Activated T-cell treated with anti-CD3 and anti-CD28 coated beads for 4 hours (primary cell): ENCODE measurements around the gene KCNQ1.

ENCODE experiments used
- DNase-seq: peaks from one replicate; pipeline ENCODE4 v3.0.0-alpha.2; 2020

The KCNQ1 gene

DNA sequence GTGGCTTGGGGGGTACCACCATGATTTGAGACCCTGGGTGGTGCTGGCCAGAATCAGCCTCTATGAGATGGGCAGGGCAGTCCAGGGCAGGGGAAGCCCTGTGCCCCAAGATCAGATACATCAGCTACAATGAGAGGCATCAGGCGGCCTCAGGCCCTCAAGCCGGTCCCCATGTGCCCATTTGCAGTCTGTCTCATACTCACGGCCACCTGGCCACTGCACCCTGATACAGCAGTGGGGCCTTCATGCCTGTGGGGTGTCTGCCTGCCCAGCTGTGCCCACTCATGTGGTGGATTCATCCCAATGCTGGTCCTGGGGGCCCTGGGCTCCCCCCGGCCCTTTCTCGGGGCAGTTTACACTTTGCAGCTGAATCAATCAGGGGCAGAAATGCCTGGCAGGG is 297.4 kb downstream of the KCNQ1 start:
- no peak for DNase-seq

DNA sequence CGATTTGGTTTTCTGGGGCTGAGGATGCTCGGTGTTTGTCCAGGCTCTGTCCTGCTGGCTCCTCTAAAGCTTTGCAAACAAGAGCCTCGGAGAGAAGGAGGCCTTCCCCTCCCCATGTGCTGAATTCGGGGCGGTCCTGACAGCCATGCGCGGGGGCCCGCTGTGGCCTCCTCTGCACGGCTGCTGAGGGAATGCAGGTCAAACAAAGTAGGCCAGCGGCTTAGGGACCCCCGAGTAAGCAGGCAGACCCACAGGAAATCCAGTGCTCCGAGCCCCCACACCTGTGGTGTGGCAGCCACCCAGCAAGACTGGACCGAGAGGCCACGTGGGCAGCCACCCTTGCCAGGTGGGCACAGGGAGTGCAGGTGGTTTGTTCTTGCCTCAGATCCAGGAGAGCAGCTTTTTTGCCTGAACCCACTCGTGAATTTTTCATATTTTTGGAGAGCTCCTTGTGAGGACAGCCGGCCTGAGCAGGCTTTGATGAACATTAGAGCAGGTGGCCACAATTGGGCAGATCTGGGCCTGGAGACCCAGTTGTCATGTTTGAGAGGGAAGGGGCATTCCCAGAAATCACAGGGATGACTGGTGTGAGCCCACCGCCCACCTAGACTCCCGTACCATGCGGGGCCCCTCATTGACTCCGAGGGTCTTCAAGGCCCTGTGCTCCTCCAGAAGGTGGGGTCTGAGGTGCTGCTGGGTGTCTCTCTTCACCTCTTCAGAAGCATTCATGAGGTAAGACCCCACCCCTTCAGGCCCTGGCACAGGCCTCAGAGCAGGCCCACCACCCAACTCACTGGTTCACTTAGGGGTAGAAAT is 298.0 kb downstream of the KCNQ1 start:
- DNase-seq = no peak

DNA sequence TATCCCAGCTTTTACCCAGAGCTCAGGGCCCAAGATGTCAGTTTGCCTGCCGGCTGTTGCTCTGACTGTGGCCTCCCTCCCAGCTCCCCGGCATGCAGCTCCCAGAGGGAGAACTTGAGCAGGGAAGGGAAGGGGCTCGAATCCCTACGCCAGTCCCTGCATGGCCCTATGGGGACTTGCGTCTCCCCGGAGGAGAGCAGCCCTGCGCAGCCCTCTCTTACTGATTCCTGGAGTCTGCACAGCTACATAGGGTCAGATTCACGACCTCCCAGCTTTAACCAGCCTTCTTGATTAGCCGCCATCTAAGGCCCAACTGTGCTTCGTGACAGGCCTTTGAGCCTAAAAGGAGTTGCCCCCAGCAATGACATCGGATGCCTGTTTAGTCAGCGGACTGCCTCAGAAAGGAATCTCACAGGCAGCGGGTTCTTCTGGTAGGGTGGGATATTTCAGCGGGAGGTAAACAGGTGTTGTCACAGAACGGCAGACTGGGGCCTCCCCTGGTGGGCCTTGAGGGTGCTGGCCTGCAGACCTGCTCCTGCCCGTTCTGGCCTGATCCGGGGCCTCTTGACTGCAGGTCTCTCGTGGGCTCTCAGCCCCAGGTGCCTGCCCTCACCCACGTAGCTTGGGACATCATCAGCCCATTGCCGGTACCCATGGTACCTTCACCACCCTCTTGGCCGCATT is 298.8 kb downstream of the KCNQ1 start:
- no peak for DNase-seq

DNA sequence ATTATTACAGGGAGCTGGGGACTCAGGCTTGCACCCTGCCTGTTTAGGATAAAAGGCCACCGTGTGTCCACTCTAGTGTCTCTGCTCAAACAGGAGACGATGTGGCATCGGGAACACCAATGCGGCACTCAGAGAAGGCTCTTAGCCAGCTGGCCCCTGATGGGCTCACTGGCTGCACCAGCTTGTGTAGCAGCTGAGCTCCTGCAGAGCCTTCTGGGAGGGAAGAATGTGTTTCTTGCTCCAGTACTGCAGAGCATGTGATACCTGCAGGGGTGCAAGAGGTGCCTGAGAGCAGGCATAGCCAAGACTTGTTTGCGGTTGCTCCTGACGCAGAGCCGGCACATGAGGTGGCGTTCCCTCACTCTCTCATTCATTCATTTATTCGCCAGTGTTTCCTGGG is 299.4 kb downstream of the KCNQ1 start:
- no peak for DNase-seq

DNA sequence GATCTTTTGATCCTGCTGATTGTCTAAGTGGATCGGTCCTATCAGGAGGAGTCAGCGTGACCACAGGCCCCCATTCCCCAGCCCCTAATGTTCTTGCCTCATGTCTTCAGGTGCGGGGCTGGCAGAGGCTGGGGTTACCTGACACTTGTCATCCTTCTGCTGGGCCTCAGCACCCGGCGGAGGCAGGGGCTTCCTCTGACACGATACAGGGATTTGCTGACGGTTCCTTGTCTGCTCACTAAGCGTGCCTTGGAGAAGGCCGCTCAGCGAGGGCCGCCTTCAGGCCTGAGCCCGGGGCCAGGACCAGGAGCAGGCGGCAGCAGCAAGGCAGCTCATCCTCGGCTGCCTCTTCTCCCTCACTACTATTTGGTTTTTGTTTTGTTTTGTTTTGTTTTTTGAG is 300.7 kb downstream of the KCNQ1 start:
- DNase-seq = no peak

DNA sequence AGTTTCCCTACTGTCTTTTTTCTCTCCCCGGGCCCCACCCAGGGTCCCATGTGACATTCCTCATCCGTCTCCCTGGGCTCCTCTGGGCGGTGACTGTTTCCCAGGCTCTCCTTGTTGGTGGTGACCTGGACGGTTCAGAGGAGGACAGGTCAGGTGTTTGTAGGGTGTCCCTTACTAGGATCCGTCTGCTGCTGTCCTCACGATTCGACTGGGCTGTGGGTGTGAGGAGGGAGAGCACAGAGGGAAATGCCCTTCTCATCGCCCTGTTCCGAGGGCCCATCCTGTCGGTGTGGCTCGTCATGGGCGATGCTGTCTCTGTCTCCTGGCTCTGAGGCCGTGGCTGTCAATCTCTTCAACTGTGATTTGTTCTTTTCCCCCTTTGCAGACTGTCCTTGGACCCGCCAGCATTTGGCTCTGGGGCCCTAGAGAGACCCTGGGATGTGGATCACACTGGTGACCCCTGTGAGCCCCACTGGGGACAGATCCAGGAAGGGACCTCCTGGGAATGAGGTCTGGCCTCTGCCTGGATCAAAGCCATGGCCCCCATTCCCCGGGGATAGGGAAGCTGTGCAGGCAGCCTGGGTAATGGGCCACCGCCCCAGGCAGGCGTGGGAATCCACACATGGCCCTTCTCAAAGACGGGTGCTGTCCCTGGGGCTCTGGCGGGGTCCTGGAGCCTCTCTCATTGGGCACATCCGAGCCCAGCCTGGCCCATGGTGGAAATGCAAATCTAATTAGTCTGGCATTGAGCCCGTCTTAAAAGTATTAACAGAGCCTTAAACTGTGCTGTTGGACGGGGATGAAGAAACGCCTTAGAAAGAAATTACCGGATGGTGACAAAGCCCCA is 301.8 kb downstream of the KCNQ1 start:
- no peak for DNase-seq

DNA sequence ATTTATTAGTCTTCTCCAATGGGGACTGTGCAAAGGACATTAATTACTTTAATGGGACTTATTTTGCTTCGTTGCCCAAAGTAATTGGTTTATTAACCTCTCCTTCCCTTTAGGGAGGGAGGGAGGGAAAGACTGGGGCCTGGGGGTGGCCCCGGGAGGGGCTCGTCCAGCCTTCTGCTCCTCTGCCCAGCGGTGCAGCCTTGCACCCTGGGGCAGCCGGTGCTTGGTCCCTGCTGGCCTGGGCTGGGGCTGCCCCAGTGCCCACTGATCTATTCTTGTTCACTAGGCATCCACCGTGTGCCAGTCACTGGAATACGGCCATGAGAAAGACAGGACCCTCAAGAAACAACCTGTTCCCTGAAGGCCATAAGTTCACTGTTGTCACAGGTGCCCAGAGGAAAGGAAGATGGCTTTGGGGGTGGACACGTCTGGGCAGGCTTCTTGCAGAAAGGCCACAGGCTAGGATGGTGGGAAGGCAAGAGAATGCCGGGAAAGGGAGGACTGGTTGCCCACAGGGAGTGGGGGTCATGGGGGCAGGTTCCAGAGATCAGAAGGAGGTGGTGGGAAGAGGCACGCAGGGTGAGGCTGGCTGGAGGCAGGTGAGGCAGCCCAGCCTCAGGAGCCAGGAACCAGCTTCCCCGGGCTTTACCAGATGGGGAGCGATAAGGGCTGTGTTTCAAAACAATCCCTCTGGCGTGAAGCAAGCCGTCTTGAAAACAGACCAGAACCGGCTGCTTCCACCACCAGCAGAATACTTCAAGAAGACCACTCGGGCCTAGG is 302.6 kb downstream of the KCNQ1 start:
- no peak for DNase-seq

DNA sequence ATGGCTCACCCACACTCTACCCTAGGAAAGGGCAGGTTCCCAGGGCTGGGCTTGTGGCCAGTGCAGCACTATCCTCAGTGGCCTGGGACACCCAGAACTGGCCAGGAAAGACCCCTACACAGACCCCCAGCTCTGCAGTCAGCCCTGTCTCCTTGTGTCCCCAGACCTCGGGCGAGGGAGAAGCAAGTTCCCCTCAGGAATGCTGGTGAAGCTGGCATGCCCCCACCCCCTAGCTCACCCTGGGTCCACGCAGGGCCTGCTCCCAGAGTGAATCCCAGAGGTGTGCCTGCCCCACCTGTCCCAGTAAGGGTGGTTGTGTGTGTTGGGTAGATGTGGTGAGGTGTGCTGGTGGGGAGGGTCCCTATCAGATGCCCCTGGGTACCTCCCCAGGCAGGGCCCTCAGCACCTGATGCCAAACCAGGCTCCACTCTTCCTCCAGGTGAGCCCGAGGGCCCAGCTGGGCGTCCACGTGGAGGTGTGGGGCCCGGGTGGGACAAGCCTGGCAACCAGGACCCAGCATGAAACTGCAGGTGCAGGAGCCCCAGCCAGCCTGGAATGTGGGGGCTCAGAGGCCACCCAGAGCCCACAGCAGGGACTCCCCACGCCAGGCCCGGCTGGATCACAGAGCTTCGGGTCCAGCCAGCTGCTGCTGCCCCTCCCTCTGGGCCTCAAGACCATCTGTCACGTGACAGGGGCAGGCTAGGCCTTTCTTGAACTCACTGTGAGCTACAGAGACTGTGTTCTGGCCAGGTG is 303.4 kb downstream of the KCNQ1 start:
- no peak for DNase-seq

DNA sequence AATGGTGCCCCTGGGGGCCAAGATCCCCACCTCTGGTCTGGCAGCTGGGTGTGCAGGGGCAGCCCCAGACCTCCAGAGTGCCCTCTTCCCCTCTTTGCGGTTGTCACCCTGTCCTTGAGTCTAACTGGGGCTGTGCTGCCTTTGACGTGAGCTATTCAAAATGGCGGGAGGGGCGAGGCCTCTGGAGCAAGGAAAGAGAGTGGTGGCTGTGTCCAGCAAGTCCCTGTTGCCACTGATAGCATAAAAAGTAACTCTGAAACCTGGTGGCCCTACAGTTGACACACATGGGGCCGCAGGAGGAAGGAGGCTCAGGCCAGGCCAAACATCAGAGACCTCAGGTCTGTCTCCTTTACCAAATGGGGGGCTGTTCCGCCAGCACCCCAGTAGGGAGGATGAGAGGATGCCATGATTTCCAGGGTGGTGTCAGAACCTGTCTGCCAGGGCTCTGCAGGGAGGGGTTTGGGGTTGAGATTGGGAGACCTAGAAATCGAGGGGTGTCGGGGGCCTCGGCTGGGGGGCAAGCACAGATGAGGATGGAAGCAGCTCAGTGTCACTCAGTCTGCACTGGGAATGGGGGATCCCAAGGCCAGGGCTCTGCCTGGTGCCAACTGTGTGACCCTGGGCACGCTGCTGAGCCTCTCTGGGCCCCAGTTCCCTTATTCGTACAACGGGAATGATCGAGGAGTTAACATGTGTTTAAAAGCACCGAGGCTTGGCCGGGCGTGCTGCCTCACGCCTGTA is 304.2 kb downstream of the KCNQ1 start:
- no peak for DNase-seq

DNA sequence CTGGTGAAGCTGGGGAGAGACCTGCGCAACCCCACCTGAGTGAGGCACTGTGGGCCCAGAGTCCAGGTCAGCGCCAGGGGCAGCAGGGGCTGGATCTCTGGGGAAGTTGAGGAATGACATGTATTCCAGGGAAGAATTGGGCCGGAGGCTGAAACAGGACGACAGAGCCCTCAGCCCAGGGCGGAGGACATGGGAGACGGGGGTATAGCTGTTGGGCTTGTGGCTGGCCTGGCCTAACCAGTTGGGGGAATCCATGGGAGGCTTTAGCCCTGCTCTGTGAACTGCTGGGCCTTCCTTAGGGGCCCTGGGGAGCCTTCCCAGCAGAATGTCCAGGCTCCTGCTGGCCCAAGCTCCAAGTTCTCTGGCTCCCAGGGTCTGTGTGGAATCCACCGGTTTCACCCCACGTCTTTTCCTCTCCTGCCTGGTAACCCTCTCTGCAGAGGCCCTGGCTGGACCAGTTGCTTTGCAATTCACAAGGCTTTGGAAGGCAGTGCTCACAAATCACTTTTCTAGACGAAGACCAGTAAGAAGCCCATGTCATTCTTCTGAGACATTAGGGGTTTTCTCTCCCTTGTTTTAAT is 305.4 kb downstream of the KCNQ1 start:
- no peak for DNase-seq

DNA sequence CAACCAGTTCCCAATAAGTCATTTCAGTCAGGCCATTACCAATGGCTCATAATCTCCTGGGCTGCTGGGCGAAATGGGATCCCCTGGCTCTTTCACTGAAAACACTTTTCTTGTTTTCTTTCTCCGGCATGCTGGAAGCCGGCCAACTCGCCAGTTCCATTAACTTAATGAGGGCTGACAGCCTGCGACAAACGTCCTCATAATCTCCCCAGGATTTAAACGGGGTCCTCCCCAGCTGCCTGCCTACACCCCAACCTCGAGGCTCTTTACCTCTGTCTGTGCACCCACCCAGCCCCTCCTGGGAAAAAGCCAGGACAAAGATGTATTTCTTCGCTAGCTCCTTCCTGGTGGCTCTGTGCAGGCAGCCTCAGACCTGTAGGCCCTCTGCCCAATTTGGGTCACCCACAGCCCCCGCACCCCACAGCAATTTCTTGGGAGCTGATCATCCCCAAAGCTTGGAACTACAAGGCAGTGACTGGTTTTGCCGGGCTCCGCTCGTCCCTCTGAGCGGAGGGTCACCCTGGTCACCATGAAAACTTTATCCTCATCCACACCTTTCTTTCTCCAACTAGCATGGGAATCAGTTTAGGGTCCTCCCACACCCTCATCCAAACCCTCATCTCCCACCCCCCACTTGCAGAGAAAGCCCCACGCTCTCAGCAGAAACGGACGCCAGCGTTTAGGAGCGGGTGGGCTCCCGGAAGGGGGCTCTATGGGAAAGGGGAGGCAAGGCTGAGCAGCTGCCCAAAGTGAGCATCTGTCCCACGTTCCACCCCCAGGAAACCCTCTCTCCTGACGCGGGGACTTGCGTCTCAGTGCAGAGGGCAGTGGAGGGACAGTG is 306.1 kb downstream of the KCNQ1 start:
- no peak for DNase-seq

DNA sequence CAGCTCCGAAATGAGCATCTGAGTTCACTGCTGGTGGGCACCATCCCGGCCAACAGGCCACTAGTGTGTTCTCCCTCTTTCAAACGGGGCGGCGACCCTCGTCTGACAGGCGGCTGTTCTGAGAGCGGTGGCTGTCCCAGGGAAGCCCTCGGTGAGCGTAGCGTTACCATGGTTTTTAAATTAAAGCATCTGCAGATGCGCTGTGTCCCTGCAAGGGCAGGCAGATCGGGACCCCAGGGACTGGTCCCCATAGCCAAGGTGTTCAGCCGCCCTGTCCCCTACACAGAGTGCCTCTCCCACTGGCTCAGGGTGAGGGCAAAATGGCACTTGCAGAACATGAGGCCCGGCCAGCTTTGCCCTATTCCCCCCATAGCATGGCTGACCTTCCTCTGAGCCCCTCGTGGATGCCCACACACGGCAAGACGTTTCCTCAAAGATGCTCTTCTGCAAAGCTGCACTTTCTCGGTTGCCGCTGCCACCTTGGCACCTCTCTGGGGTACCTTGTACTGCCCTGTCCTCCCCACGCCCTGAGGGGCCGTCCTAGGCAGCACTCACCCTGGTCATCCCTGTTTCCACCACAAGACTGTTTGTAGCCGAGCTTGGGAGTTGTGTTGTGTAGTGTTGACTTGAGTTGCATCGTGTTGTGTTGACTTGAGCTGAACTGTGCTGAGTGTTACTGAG is 306.9 kb downstream of the KCNQ1 start:
- no peak for DNase-seq

DNA sequence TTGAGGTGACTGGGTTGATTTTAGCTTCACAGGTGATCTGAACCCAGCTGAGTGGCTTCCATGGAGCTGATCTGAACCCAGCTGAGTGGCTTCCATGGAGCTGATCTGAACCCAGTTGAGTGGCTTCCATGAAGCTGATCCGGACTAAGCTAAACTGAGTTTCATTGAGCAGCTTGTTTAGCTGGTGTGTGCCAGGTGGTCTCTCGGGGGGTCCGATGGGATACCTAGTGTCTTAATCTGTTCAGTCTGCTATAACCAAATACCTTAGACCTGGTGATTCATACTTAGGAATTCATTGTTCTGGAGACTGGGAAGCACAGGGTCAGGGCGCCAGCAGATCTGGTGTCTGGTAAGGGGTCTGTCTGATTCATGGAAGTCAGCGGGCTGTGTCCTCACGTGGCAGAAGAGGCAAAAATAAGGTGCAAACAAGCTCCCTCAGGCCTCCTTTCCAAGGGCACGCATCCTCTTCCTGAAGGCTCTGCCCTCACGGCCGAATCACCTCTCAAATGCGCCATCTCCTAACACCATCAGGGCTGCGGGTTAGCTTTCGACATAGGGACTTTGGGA is 307.5 kb downstream of the KCNQ1 start:
- DNase-seq = no peak

DNA sequence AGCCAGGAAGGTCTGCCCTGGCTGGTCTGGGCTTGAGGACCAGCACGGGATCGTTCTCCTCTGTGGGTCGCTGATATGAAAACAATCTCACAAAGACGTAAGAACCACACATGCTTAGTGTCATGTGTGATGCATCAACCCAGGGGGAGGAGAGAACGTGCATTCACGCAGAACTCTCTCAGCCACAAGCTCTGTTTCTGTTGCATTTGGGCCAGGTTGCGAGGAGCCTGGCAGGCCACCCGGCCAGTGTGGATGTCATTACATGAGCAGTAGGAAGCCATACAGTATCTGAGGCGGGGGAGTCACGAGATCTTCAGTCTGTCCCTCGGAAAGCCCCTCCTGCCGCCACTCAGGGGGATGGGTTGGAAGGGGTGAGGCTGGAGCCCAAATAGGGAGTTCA is 308.1 kb downstream of the KCNQ1 start:
- DNase-seq = no peak

DNA sequence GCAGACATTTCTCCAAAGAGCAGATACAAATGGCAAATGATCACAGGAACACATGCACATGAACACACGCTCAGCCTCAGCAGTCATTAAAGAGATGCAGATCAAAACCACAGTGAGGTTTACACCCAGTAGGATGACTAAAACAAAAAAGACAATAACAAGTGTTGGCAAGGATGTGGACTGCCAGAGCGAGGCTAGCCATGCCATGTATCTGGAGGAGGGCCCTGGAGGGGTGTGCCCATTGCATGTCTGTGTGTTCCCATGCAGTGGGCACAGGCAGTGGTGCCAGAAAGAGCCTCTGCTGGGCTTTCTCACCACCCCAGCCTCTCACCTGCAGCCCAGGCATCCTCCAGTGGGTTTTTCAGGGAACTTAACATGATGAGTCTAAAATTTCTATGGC is 309.2 kb downstream of the KCNQ1 start:
- DNase-seq = no peak

DNA sequence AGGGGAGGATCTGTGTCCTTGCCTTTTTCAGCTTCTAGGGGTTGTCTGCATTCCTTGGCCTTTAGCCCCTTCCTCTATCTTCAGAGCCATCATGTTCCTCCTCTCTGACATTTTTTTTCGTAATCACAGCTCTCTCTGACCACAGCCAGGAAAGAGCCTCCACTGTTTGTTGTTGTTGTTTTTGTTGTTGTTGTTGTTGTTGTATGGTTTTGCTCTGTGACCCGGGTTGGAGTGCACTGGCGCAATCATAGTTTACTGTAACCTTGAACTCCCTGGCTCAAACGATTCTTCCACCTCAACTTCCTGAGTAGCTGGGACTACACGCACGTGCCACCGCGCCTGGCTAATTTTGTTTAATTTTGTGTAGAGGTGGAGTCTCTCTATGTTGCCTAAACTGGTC is 310.3 kb downstream of the KCNQ1 start:
- no peak for DNase-seq

DNA sequence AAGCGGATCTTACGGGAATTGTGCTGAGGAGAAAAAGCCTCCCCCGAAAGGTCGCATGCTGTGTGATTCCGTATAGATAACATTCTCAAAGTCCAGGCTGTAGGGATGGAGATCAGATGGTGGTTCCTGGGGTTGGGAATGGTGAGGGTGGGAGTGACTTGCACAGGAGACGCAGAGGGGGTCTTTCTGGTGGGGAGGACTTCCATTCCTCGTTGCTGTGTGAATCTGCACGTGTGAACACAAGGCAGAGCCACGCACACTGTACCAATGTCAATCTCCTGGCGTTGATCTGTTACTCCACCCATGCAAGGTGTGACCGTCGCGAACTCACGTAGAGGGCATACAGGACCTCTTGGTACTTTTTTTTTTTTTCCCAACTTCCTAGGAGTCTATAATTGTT is 313.9 kb downstream of the KCNQ1 start:
- no peak for DNase-seq

DNA sequence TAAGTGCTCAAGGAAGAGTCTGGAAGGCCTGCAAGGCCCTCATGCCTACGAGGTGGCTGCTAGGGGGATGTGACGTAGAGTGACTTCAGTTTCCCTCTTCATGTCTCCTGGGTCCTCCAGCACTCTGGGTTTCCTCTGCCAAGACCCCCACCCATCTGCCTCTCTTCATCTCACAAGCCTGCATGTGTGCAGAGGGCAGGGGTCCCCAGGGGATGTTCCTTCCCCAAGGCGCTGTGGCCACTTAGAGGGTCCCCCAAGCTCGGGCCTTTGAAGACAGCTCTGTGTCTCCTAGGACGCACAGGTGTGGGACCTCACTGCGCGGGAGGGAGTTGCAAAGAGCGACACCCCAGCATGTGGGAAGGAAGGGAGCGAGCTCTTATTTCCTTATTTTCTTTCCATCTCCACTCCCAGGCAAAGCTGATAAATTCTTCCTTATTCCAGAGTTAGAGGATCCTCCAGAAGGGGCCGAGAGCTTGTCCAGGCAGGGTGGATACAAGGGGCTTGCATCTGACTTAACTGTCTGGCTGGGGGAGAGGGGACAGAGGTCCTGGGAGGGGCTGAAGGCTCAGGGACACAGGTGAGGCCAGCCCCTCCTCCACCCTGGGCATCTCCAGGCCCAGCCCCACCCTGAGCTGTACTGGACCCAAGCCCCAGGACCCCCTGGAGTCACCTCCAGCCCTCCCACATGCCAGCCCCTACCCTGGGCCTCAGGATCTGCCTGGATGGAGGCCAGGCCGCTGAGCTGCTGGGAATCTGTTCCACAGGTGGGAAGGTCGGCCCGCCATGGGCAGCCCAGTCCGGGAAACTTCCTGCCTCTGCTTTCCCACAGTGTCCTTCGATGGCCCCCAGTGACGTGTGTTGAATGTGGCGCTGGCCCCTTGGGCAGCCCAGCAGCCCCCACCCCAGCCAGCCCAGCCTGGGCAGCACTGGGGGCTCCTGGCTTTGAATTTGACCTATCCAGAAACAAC is 314.7 kb downstream of the KCNQ1 start:
- DNase-seq = no peak
